Measurements from ENCODE around the gene NDST1.

- no peak for TF ChIP-seq CTCF (IDR thresholded peaks at IDR 0.05; ENCODE audit: low read depth, low read length, poor library complexity, severe bottlenecking)
- no peak for TF ChIP-seq EZH2phosphoT487 (IDR thresholded peaks at IDR 0.05; ENCODE audit: borderline replicate concordance, low read length)
Observed at GRCh38 chr5:150503386-150503785, 4.5 kb upstream of the NDST1 start.
